MM.1S (cell line): ENCODE data around the gene CCDC47.

Source experiments
- DNase-seq: peaks from one replicate; pipeline ENCODE4 v3.0.0-alpha.2; 2015
- H2AFZ ChIP-seq: fragments of 300-600 bp; sonication (generic); 2 replicates; pipeline ENCODE4 v1.6.0; 2016; ENCODE audit warnings: antibody characterized with exemption, low read length
- H3F3A ChIP-seq: fragments of 300-600 bp; sonication (generic); 2 replicates; pipeline ENCODE4 v1.6.1; 2016; ENCODE audit warnings: mild to moderate bottlenecking, antibody characterized with exemption, low read length, moderate library complexity, mixed read lengths; ENCODE audit not compliant: insufficient read depth
- H3K27ac ChIP-seq: fragments of 300-600 bp; sonication (generic); 2 replicates; pipeline ENCODE4 v1.5.1; 2016; ENCODE audit warnings: mild to moderate bottlenecking, low read length
- H3K27me3 ChIP-seq: fragments of 300-600 bp; sonication (generic); replicated peaks from 2 replicates; pipeline ENCODE4 v1.6.0; 2016; ENCODE audit warnings: low read length; ENCODE audit not compliant: insufficient read depth
- H3K36me3 ChIP-seq: fragments of 300-600 bp; sonication (generic); replicated peaks from 2 replicates; pipeline ENCODE4 v1.6.1; 2016; ENCODE audit warnings: mild to moderate bottlenecking, low read length, mixed read lengths; ENCODE audit not compliant: insufficient read depth
- H3K4me1 ChIP-seq: fragments of 300-600 bp; sonication (generic); 2 replicates; pipeline ENCODE4 v1.6.1; 2016; ENCODE audit warnings: low read length, mixed read lengths
- H3K4me2 ChIP-seq: fragments of 300-600 bp; sonication (generic); 2 replicates; pipeline ENCODE4 v1.6.0; 2016; ENCODE audit warnings: low read depth, low read length
- H3K4me3 ChIP-seq: fragments of 300-600 bp; sonication (generic); 2 replicates; pipeline ENCODE4 v1.5.1; 2016; ENCODE audit warnings: low read length, mixed read lengths
- H3K79me2 ChIP-seq: fragments of 300-600 bp; sonication (generic); 2 replicates; pipeline ENCODE4 v1.6.1; 2016; ENCODE audit warnings: mixed run types, low read length, mixed read lengths
- H3K9ac ChIP-seq: fragments of 300-600 bp; sonication (generic); 2 replicates; pipeline ENCODE4 v1.6.1; 2016; ENCODE audit warnings: low read length, mixed read lengths
- H3K9me2 ChIP-seq: fragments of 300-600 bp; sonication (generic); replicated peaks from 2 replicates; pipeline ENCODE4 v1.6.1; 2016; ENCODE audit warnings: mild to moderate bottlenecking, low read length, mixed read lengths; ENCODE audit not compliant: insufficient read depth
- H3K9me3 ChIP-seq: fragments of 300-600 bp; sonication (generic); replicated peaks from 2 replicates; pipeline ENCODE4 v1.6.1; 2016; ENCODE audit warnings: mild to moderate bottlenecking, low read length, mixed read lengths; ENCODE audit not compliant: insufficient read depth
- H4K20me1 ChIP-seq: fragments of 300-600 bp; sonication (generic); 2 replicates; pipeline ENCODE4 v1.6.1; 2016; ENCODE audit warnings: mild to moderate bottlenecking, low read length, moderate library complexity, mixed read lengths; ENCODE audit not compliant: insufficient read depth
- EZH2 ChIP-seq: fragments of 300-600 bp; sonication (generic); optimal IDR thresholded peaks from 2 replicates; pipeline ENCODE3; 2017; ENCODE audit warnings: low read depth, mild to moderate bottlenecking, antibody characterized with exemption, low read length, mixed read lengths
- EZH2phosphoT487 ChIP-seq: fragments of 300-600 bp; sonication (generic); IDR thresholded peaks from 2 replicates; pipeline ENCODE4 v1.6.1; 2018; ENCODE audit warnings: antibody characterized with exemption, low read length
- TF ChIP-seq, protein P1 (sequence below): fragments of 300-600 bp; sonication (generic); IDR thresholded peaks from 2 replicates; pipeline ENCODE4 v1.5.1; 2016; ENCODE audit warnings: antibody characterized with exemption, low read length, mixed read lengths

The CCDC47 gene

DNA sequence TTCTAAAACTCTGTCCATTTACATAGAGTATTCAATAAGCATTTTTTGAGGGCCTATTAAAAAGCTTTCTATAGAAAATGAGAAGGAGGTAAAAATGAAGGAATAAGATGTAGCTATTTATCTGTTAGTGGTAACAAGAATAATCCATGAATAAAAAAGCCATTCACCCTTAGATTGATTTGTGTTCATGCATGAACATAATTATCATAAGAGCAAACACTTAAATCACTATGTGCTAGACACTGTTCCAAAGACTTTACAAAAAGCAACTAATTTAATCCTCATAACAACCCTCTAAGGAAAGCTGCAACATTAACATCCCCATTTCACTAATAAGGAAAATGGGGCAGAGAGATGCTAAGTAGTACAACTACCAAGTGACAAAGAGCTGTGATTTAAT is 6.6 kb downstream of the CCDC47 start:
- H3K4me3 ChIP-seq, result no peak overlapping the region
- no peaks in the 10 kb centered on the region for H3K27me3 ChIP-seq
- no peak overlapping the region for H2AFZ ChIP-seq
- peaks cover 83% of the 10 kb centered on the region for H3K79me2 ChIP-seq
- no peaks in the 10 kb centered on the region for H3F3A ChIP-seq
- H3K27ac ChIP-seq, result no peak overlapping the region
- no peaks in the 10 kb centered on the region for H3K9me3 ChIP-seq
- H3K36me3 ChIP-seq, result 0 out of 2 replicates have a peak, but pooled peaks cover 7% of the 10 kb centered on the region
- DNase-seq, result no peak
- H3K9ac ChIP-seq, result no peak overlapping the region
- no peak overlapping the region for H3K4me2 ChIP-seq
- no peaks in the 10 kb centered on the region for H3K4me1 ChIP-seq
- no peak for TF ChIP-seq EZH2
- no peak for TF ChIP-seq EZH2phosphoT487
- TF ChIP-seq, protein P1, sequence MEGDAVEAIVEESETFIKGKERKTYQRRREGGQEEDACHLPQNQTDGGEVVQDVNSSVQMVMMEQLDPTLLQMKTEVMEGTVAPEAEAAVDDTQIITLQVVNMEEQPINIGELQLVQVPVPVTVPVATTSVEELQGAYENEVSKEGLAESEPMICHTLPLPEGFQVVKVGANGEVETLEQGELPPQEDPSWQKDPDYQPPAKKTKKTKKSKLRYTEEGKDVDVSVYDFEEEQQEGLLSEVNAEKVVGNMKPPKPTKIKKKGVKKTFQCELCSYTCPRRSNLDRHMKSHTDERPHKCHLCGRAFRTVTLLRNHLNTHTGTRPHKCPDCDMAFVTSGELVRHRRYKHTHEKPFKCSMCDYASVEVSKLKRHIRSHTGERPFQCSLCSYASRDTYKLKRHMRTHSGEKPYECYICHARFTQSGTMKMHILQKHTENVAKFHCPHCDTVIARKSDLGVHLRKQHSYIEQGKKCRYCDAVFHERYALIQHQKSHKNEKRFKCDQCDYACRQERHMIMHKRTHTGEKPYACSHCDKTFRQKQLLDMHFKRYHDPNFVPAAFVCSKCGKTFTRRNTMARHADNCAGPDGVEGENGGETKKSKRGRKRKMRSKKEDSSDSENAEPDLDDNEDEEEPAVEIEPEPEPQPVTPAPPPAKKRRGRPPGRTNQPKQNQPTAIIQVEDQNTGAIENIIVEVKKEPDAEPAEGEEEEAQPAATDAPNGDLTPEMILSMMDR, result no peak
- H3K9me2 ChIP-seq, result no peaks in the 10 kb centered on the region
- H4K20me1 ChIP-seq, result no peaks in the 10 kb centered on the region

DNA sequence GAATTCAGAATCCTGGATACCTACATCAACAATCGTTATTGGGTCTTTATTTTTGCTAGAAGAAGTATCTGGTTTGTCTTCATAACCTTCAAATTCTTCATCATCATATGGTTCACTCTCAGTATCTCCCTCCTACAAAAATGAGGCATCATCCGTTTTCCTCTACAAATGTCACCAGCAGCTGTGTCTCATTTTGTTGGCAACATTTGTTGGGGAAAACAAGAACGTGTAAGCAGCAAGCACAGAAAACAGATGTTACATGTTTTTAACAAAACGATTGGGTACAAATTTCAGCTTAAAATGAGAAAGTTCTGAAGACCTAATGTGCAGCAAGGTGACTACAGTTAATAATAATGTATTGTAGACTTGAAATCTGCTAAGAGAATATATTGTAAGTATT is 8.7 kb downstream of the CCDC47 start:
- Histone ChIP-seq H4K20me1 (no peaks in the 10 kb centered on the region), H3K4me2 (no peak overlapping the region), H3K79me2 (peaks cover 63% of the 10 kb centered on the region), H3K27ac (no peak overlapping the region), H2AFZ (no peak overlapping the region), H3K9ac (no peak overlapping the region), H3F3A (no peaks in the 10 kb centered on the region), H3K9me2 (no peaks in the 10 kb centered on the region), H3K36me3 (peaks cover 7% of the 10 kb centered on the region; the same call in 1 of the 2 replicates), H3K9me3 (no peaks in the 10 kb centered on the region), H3K4me3 (no peak overlapping the region), H3K4me1 (no peaks in the 10 kb centered on the region), H3K27me3 (no peaks in the 10 kb centered on the region)
- TF ChIP-seq, protein P1, result no peak
- no peak for TF ChIP-seq EZH2
- TF ChIP-seq EZH2phosphoT487, result no peak
- DNase-seq, result no peak

DNA sequence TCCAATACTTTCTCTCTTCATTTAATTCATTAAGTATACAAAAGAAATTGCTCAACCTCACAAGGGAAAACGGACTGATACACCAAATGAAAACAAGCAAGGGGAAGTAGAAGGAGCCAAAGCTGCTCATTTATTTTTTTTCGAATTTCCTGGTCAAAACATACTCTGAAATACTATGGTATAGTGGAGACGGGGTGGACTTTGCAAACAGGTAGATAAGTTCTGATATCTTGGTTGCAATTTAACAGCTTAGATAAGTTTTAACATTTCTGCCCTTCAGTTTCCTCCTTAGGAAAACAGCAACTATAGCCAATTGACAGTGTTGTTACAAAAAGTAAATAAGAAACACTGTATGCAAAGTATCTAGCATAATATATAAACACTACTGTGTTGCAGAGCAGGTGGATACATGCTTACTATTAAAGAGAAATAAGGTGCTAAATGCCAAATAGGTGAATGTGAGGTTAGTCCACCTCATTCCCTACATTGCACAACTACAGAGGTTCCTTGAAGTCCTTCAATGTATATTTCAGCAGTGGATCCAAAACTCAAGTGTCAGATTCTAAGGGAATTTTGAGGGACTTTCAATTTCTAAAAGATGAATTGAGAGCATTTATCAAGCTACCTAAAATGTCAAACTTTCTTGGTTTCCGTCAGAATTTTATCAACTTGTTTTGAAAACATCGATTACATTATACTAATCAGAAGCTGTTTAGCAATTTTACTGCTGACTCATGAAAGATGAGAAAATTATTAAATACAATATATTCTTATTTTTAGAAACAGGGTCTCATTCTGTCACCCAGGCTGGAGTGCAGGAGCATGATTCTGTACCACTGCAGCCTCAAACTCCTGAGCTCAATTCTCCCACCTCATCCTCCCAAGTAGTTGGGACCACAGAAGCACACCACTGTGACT is 11.0 kb downstream of the CCDC47 start:
- H3K4me3 ChIP-seq, result no peak overlapping the region
- no peak overlapping the region for H3K27ac ChIP-seq
- no peak for TF ChIP-seq EZH2
- TF ChIP-seq, protein P1, result no peak
- no peak for TF ChIP-seq EZH2phosphoT487
- no peak for DNase-seq
- H3K9ac ChIP-seq, result no peak overlapping the region
- no peaks in the 10 kb centered on the region for H3K9me3 ChIP-seq
- H3K36me3 ChIP-seq, result peaks cover 11% of the 10 kb centered on the region; the same call in 1 of the 2 replicates
- H3K27me3 ChIP-seq, result no peaks in the 10 kb centered on the region
- no peaks in the 10 kb centered on the region for H3F3A ChIP-seq
- no peak overlapping the region for H3K4me2 ChIP-seq
- H3K79me2 ChIP-seq, result peaks cover 40% of the 10 kb centered on the region
- H3K9me2 ChIP-seq, result no peaks in the 10 kb centered on the region
- H3K4me1 ChIP-seq, result no peaks in the 10 kb centered on the region
- no peak overlapping the region for H2AFZ ChIP-seq
- no peaks in the 10 kb centered on the region for H4K20me1 ChIP-seq
